Measurements from ENCODE around the gene PFN1. TPM values are rescaled to one million over a fixed set of nuclear protein-coding genes. Genes with fewer than 3 reads are reported as not detected.

The PFN1 gene
- total RNA-seq, 1 experiment from 2014 or later, result 1,337 TPM

- no peak for DNase-seq (ENCODE audit: low read depth in 1 of 2, low spot score in 2 of 2)
Observed at GRCh38 chr17:4972752-4973151, 24.4 kb upstream of the PFN1 start.

GRCh38 chr17:4972322-4972721 is 24.0 kb upstream of the PFN1 start:
- Histone ChIP-seq H3K27me3 (replicated peaks) (no peaks in the 10 kb centered on the region), H3K4me3 (no peak overlapping the region), H3K4me1 (replicated peaks) (peaks cover 27% of the 10 kb centered on the region), H3K27ac (no peak overlapping the region), H3K9me3 (replicated peaks) (no peaks in the 10 kb centered on the region), H3K36me3 (peaks cover 83% of the 10 kb centered on the region)
- DNase-seq (ENCODE audit: low read depth in 1 of 2, low spot score in 2 of 2), result no peak

More at GRCh38 chr17:4972752-4973151, 24.4 kb upstream of the PFN1 start:
- H3K9me3 ChIP-seq (replicated peaks), result no peaks in the 10 kb centered on the region
- no peaks in the 10 kb centered on the region for H3K27me3 ChIP-seq (replicated peaks)
- H3K36me3 ChIP-seq, result peaks cover 83% of the 10 kb centered on the region
- no peak overlapping the region for H3K27ac ChIP-seq
- peaks cover 27% of the 10 kb centered on the region for H3K4me1 ChIP-seq (replicated peaks)
- H3K4me3 ChIP-seq, result no peak overlapping the region

GRCh38 chr17:4971826-4972225 is 23.5 kb upstream of the PFN1 start:
- Histone ChIP-seq H3K9me3 (replicated peaks) (no peaks in the 10 kb centered on the region), H3K36me3 (peaks cover 81% of the 10 kb centered on the region), H3K27me3 (replicated peaks) (no peaks in the 10 kb centered on the region), H3K4me3 (no peak overlapping the region), H3K27ac (no peak overlapping the region), H3K4me1 (replicated peaks) (peaks cover 29% of the 10 kb centered on the region)
- no peak for DNase-seq (ENCODE audit: low read depth in 1 of 2, low spot score in 2 of 2)

GRCh38 chr17:4970273-4970672 is 21.9 kb upstream of the PFN1 start:
- H3K27ac ChIP-seq, result peak overlapping the region; percentile 93
- H3K27me3 ChIP-seq (replicated peaks), result no peaks in the 10 kb centered on the region
- H3K4me1 ChIP-seq (replicated peaks), result peaks cover 39% of the 10 kb centered on the region
- peaks cover 87% of the 10 kb centered on the region for H3K36me3 ChIP-seq
- DNase-seq (ENCODE audit: low read depth in 1 of 2, low spot score in 2 of 2), result no peak
- no peaks in the 10 kb centered on the region for H3K9me3 ChIP-seq (replicated peaks)
- H3K4me3 ChIP-seq, result no peak overlapping the region

- H3K4me3 ChIP-seq, result peak overlapping the region; percentile 57
Observed at GRCh38 chr17:4969551-4970173, 21.3 kb upstream of the PFN1 start.

GRCh38 chr17:4969047-4969550 is 20.8 kb upstream of the PFN1 start:
- Histone ChIP-seq H3K4me3 (peak overlapping the region; percentile 57), H3K9me3 (replicated peaks) (no peaks in the 10 kb centered on the region), H3K27me3 (replicated peaks) (no peaks in the 10 kb centered on the region), H3K27ac (peak overlapping the region; percentile 93), H3K36me3 (peaks cover 85% of the 10 kb centered on the region), H3K4me1 (replicated peaks) (peaks cover 39% of the 10 kb centered on the region)
- peak; percentile 96 to 97 for DNase-seq (ENCODE audit: low read depth in 1 of 2, low spot score in 2 of 2)

More at GRCh38 chr17:4969551-4970173, 21.3 kb upstream of the PFN1 start:
- no peaks in the 10 kb centered on the region for H3K9me3 ChIP-seq (replicated peaks)
- no peaks in the 10 kb centered on the region for H3K27me3 ChIP-seq (replicated peaks)
- peaks cover 39% of the 10 kb centered on the region for H3K4me1 ChIP-seq (replicated peaks)
- H3K27ac ChIP-seq, result peak overlapping the region; percentile 93
- H3K36me3 ChIP-seq, result peaks cover 87% of the 10 kb centered on the region
- DNase-seq (ENCODE audit: low read depth in 1 of 2, low spot score in 2 of 2), result peak in 1 of 2 experiments; percentile 43

GRCh38 chr17:4968486-4969046 is 20.2 kb upstream of the PFN1 start:
- no peak for DNase-seq (ENCODE audit: low read depth in 1 of 2, low spot score in 2 of 2)
- Histone ChIP-seq H3K4me3 (peak overlapping the region; percentile 57), H3K4me1 (replicated peaks) (peaks cover 39% of the 10 kb centered on the region), H3K27ac (peak overlapping the region; percentile 93), H3K36me3 (peaks cover 80% of the 10 kb centered on the region), H3K27me3 (replicated peaks) (no peaks in the 10 kb centered on the region), H3K9me3 (replicated peaks) (no peaks in the 10 kb centered on the region)

- Histone ChIP-seq H3K9me3 (replicated peaks) (no peaks in the 10 kb centered on the region), H3K4me1 (replicated peaks) (peaks cover 39% of the 10 kb centered on the region), H3K27ac (peak within 1 kb of the TSS; percentile 93), H3K36me3 (peaks cover 72% of the 10 kb centered on the region), H3K4me3 (peak within 1 kb of the TSS; percentile 57), H3K27me3 (replicated peaks) (no peaks in the 10 kb centered on the region)
- DNase-seq (ENCODE audit: low read depth in 1 of 2, low spot score in 2 of 2), result peak; percentile 93 to 99
Observed at GRCh38 chr17:4967539-4968485, 19.5 kb upstream of the PFN1 start, which contains the start of gene SPAG7. SPAG7 (minus strand) TSS chr17:4967817; CDS start chr17:4967804, 13 bp downstream.

GRCh38 chr17:4966844-4967538 is 18.7 kb upstream of the PFN1 start:
- H3K4me3 ChIP-seq, result peak overlapping the region; percentile 57
- no peaks in the 10 kb centered on the region for H3K27me3 ChIP-seq (replicated peaks)
- H3K27ac ChIP-seq, result peak overlapping the region; percentile 93
- peaks cover 39% of the 10 kb centered on the region for H3K4me1 ChIP-seq (replicated peaks)
- DNase-seq (ENCODE audit: low read depth in 1 of 2, low spot score in 2 of 2), result peak; percentile 98 to 99
- H3K36me3 ChIP-seq, result peaks cover 68% of the 10 kb centered on the region
- H3K9me3 ChIP-seq (replicated peaks), result no peaks in the 10 kb centered on the region

- no peak for DNase-seq (ENCODE audit: low read depth in 1 of 2, low spot score in 2 of 2)
- H3K27ac ChIP-seq, result no peak overlapping the region
- H3K9me3 ChIP-seq (replicated peaks), result no peaks in the 10 kb centered on the region
- H3K4me3 ChIP-seq, result no peak overlapping the region
- H3K27me3 ChIP-seq (replicated peaks), result no peaks in the 10 kb centered on the region
- peaks cover 67% of the 10 kb centered on the region for H3K36me3 ChIP-seq
- H3K4me1 ChIP-seq (replicated peaks), result peaks cover 31% of the 10 kb centered on the region
Observed at GRCh38 chr17:4965311-4965986, 17.1 kb upstream of the PFN1 start.

- no peaks in the 10 kb centered on the region for H3K4me1 ChIP-seq (replicated peaks)
- no peak for DNase-seq (ENCODE audit: low read depth in 1 of 2, low spot score in 2 of 2)
Observed at GRCh38 chr17:4960279-4960922, 12.1 kb upstream of the PFN1 start.

GRCh38 chr17:4959261-4959965 is 11.1 kb upstream of the PFN1 start:
- Histone ChIP-seq H3K4me1 (replicated peaks) (no peaks in the 10 kb centered on the region), H3K9me3 (replicated peaks) (no peaks in the 10 kb centered on the region), H3K27me3 (replicated peaks) (no peaks in the 10 kb centered on the region), H3K4me3 (no peak overlapping the region), H3K36me3 (peaks cover 41% of the 10 kb centered on the region), H3K27ac (no peak overlapping the region)
- DNase-seq (ENCODE audit: low read depth in 1 of 2, low spot score in 2 of 2), result no peak

More at GRCh38 chr17:4960279-4960922, 12.1 kb upstream of the PFN1 start:
- Histone ChIP-seq H3K9me3 (replicated peaks) (no peaks in the 10 kb centered on the region), H3K27ac (no peak overlapping the region), H3K4me3 (no peak overlapping the region), H3K27me3 (replicated peaks) (no peaks in the 10 kb centered on the region), H3K36me3 (peaks cover 51% of the 10 kb centered on the region)

Data from SJSA1 (cell line).